Choroid plexus epithelial cell (primary cell): Measurements from ENCODE around the gene GIMAP8.
"Not testable (repeated sequence)": the region's sequence is repeated elsewhere in the genome, so short reads cannot be mapped to it uniquely, and the experiment has no call there.

Experiments
- DNase-seq: peaks from one replicate; pipeline ENCODE4 v3.0.0-alpha.2; 2010; ENCODE audit warnings: low read depth
- H3K4me3 ChIP-seq: 2 replicates; pipeline ENCODE4 v1.5.1; 2011; ENCODE audit warnings: low read depth, mild to moderate bottlenecking, control low read depth, low read length, moderate library complexity
- TF ChIP-seq, protein P1 (sequence below): conservative IDR thresholded peaks from 2 replicates; pipeline ENCODE4 v1.5.1; 2011; ENCODE audit warnings: low read depth, mild to moderate bottlenecking, control low read depth, inconsistent platforms, low read length, moderate library complexity

The GIMAP8 gene

DNA sequence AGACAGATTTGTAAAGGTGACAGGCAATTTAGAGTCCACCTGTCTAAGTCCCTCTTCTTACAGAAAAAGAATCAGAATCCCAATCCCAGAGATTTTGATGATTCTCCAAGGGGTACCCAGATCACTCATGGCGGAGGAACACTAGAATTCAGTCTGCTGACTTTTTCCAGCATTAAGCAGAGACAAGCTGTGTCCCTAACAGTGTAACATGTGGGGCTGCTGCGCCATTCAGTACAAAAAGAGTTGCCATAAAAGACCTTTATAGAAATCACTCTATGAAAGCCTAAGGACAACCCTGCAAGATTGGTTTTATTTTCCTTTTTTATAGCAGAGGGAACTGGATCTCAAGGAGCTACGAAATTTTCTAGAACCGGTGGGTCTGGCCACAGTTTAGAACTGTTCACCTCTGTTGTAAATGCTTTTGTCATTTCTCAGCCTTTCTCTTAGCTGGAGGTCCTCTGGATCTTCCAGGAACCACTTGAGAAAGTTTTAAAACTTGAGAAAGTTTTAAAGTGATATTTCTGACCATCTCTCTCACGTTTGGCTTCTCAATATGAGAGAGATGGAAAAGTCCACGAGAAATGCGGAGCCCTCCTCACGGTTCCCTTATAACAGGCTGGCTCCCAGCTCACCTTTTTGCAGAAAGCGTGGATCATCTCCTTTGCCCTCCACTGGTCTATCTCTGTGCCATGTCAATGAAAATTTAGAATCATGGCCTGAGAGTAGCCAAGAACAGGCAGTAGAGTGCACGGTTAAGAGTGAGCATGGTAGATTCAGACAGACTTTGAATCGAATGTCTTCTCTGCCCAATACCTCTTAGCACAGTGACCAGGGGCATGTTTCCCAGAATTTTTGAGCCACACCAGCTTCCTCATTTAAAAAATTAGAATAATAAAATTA, 65.1 kb downstream of the GIMAP8 start:
- no peak for DNase-seq
- TF ChIP-seq, protein P1, sequence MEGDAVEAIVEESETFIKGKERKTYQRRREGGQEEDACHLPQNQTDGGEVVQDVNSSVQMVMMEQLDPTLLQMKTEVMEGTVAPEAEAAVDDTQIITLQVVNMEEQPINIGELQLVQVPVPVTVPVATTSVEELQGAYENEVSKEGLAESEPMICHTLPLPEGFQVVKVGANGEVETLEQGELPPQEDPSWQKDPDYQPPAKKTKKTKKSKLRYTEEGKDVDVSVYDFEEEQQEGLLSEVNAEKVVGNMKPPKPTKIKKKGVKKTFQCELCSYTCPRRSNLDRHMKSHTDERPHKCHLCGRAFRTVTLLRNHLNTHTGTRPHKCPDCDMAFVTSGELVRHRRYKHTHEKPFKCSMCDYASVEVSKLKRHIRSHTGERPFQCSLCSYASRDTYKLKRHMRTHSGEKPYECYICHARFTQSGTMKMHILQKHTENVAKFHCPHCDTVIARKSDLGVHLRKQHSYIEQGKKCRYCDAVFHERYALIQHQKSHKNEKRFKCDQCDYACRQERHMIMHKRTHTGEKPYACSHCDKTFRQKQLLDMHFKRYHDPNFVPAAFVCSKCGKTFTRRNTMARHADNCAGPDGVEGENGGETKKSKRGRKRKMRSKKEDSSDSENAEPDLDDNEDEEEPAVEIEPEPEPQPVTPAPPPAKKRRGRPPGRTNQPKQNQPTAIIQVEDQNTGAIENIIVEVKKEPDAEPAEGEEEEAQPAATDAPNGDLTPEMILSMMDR: no peak
- H3K4me3 ChIP-seq: no peak overlapping the region

DNA sequence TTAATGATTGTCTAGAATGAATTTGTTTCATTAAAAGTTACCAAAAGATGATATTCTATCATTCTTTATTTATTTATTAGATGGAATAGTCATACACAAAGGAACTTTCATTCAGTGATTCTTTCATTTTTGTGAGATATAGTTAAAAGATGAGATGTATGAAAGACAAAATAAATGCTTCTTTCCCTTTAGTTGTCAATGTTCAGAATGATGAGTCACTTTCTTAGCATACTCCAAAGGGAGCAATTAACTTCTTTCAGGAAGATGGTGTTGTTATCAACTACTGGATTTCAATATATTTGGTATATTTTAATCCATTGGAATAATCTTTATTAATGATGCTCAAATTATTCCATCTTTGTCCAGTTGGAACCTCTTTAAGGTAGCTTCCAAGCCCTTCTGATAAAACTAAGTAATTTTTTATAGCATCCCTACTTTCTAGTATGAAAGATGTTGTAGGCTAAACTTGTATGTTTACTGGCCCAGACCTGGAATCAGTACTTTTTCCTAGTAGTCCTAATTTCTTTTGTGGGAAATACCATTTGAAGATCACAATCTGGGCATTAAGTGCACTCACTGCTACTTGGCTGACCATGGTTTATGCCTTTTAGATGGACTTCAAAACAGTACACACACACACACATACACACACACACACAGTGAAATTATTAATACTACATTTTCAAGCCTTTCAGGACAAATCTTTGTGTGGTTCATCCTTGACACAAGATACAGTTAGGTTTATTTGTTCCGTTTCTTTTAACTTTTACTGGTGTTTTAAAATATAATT, 66.7 kb downstream of the GIMAP8 start:
- no peak for DNase-seq
- H3K4me3 ChIP-seq: no peak overlapping the region
- TF ChIP-seq, protein P1: no peak

DNA sequence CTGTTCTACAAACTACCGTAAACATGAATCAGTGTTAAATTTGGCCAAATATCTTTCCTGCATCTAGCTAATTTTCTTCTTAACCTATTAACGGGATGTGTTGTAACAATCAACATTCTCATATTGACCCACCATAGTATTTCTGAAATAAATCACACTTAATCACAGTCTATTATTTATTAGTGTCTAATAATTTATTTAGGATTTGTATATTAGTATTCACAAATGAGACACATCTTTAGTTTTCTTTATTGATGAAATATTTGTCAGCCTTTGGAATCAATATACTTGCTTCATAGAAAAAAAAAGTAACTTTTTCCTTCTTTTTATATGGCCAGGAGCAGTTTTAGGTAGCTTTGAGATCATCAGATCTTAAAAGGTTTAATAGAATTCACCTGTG, 68.9 kb downstream of the GIMAP8 start:
- TF ChIP-seq, protein P1: no peak
- no peak for DNase-seq
- no peak overlapping the region for H3K4me3 ChIP-seq

DNA sequence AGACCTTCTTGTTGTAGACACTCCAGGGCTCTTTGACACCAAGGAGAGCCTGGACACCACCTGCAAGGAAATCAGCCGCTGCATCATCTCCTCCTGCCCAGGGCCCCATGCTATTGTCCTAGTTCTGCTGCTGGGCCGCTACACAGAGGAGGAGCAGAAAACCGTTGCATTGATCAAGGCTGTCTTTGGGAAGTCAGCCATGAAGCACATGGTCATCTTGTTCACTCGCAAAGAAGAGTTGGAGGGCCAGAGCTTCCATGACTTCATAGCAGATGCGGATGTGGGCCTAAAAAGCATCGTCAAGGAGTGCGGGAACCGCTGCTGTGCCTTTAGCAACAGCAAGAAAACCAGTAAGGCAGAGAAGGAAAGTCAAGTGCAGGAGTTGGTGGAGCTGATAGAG, 69.7 kb downstream of the GIMAP8 start:
- TF ChIP-seq, protein P1: no peak
- no peak for DNase-seq
- no peak overlapping the region for H3K4me3 ChIP-seq

DNA sequence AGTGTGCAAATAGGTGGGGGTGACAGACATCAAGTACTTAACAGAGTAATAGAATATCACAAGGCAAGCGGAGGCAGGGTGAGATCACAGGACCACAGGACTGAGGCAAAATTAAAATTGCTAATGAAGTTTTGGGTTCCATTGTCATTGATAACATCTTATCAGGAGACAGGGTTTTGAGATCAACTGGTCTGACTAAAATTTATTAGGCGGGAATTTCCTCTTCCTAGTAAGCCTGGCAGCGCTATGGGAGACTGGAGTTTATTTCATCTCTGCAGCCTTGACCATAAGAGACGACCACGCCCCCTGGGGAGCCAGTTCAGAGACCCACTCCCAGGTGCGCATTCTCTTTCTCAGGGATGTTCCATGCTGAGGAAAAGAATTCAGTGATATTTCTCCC, 72.5 kb downstream of the GIMAP8 start:
- H3K4me3 ChIP-seq, DNase-seq: not testable (repeated sequence)

DNA sequence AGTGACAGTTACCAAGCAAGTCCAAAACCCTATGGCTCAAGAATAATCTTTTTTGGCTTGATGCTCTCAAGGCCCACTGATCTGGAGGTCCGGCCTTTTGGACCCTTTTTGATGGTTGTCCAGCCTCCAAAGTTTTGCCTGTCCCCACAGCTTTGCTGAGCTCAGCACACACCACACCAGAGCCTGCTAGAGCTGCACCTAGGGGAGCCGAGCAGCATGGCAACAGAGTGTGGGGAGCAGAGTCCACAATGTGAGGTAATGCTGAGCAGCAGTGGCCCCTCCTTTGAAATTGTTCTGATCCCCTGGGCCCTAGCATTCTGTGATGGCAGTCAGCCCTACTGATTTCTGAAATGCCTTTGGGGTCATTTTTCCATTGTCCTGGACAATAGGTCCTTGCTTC, 73.6 kb downstream of the GIMAP8 start:
- DNase-seq: no peak
- no peak overlapping the region for H3K4me3 ChIP-seq

More for the DNA sequence above, 73.6 kb downstream of the GIMAP8 start:
- TF ChIP-seq, protein P1: no peak
